22Rv1 (cell line): ENCODE results near the gene UBA52.

Experiments used
- H3K27ac ChIP-seq: fragments of 450-650 bp; 2 replicates; pipeline ENCODE4 v1.5.1; 2017
- ZFX ChIP-seq: fragments of 450-650 bp; IDR thresholded peaks from 2 replicates; pipeline ENCODE4 v1.6.1; 2017; ENCODE audit warnings: antibody characterized with exemption, borderline replicate concordance
- TF ChIP-seq, protein P1 (sequence below): fragments of 450-650 bp; IDR thresholded peaks from 2 replicates; pipeline ENCODE4 v1.5.1; 2017; ENCODE audit warnings: mild to moderate bottlenecking

Gene UBA52

DNA sequence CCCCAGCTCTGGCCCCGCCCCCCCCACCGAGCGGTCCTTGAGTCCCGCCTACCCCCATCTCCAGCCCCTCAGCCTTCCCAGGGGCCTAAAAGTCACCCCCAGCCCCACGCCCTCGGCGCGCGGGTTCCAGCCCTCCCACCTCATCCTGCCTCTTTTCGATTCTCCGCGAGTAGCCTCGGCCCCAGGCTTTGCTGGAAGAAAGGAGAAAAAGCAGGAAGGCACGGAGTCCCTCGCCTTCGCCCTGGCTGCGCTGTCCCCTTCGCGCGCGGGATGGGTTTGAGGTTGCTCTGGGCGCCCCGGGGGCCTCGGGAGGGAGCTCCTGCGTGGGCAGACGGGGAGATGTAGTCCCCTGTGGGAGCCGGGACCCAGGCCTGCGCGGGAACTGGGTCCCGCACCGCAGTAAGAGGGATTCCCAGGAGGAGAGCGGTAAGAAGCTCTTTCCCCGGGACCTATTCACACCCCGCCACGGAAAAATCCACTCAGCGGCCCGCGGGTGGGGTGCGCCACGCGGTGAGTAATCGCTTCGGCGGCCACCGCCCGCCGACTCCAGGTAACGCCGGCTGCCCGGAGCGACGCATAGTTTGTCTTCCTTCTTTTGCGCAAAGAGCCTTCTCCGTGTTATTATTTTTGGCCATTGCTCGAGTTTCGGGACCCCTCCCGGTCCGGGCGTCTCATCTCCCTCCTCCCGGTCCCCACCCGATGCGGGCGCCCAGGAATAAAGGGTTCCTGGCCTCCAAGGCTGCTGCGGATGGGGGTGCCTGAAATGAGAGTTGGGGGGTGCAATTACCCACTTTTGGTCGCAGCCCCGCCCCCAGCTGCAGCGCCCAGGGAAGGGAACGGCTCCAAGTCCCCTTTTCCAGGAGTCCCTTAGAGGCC lies 35.8 kb downstream of the UBA52 start:
- no peak overlapping the region for H3K27ac ChIP-seq

DNA sequence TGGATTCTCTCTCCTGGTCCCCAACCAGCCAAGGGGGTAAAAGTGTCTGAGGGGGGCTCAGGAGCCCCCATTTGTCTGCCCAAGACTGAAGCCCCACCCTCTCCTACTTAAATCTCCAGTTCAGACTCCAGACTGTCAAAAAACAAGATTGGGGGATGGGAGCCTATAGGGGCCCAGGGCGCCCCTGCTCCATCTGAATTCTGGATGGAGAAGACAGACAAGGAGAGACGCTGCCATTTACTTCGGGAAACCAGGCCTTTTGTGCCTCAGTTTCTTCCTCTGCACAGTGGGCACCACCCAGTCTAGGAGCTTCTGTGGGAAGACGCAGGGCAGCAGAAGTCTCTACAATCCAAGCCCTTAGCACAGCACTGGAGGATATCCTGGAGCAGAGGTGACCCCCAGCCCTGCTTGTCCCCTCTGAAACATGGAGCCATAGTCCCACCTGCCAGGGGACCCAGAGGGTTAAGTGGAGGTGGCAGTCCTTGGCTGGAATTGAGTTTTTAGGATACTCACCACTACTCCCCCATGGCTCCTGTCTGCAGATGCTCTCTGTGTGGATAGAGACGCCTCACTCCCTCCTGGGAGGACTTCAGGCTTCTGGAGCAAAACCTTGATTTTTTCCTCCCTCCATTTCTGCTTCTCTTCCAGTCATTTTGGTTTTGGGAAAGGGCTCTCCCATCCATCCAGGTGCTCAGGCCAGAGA lies 36.6 kb downstream of the UBA52 start:
- TF ChIP-seq ZFX = no peak
- TF ChIP-seq, protein P1, sequence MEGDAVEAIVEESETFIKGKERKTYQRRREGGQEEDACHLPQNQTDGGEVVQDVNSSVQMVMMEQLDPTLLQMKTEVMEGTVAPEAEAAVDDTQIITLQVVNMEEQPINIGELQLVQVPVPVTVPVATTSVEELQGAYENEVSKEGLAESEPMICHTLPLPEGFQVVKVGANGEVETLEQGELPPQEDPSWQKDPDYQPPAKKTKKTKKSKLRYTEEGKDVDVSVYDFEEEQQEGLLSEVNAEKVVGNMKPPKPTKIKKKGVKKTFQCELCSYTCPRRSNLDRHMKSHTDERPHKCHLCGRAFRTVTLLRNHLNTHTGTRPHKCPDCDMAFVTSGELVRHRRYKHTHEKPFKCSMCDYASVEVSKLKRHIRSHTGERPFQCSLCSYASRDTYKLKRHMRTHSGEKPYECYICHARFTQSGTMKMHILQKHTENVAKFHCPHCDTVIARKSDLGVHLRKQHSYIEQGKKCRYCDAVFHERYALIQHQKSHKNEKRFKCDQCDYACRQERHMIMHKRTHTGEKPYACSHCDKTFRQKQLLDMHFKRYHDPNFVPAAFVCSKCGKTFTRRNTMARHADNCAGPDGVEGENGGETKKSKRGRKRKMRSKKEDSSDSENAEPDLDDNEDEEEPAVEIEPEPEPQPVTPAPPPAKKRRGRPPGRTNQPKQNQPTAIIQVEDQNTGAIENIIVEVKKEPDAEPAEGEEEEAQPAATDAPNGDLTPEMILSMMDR = no peak
- no peak overlapping the region for H3K27ac ChIP-seq

More for the DNA sequence above, 35.8 kb downstream of the UBA52 start:
- TF ChIP-seq, protein P1 = no peak
- TF ChIP-seq ZFX = no peak

DNA sequence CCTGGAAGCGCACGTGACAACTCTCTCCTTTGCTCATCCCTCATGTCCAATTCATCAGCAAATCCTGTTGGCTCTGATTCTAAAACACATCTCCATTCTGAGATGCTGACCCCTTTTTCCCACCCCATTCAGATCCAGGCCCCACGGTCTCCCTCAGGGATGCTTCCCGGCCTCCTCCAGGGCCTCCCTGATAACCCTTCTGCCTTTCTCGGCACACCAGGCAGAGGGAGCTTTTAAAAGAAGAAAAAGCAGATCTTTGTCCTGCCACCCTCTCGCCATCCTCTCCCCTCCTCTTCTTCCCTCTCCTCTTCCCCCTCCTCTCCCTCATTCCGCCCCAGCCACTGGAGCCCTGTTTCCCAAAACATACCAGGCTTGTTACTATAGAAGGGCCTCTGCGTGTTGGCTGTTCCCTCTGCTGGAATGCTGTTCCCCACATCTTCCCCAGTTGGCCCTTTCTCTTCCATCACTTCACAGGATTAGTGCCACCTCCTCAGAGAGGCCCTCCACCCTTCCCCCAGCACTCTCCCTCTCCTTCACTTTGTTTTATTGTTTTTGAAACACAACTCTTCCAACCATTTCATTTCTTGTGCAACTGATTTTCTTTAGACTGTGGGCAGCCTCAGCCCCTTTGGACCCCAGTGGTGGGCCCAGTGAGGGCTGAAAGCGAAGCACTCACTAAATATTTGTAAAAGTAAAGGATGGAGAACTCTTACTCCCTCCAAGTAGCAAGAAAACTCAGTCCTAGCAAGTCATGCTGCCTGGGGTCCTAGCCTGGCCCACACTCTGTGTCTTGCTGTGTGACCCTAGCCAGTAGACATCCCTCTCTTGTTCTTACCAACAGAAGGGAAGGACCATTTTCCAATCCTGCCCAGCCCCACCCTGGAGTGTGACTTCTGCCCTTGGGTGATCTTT lies 37.4 kb downstream of the UBA52 start:
- no peak for TF ChIP-seq ZFX
- TF ChIP-seq, protein P1 = no peak
- no peak overlapping the region for H3K27ac ChIP-seq

DNA sequence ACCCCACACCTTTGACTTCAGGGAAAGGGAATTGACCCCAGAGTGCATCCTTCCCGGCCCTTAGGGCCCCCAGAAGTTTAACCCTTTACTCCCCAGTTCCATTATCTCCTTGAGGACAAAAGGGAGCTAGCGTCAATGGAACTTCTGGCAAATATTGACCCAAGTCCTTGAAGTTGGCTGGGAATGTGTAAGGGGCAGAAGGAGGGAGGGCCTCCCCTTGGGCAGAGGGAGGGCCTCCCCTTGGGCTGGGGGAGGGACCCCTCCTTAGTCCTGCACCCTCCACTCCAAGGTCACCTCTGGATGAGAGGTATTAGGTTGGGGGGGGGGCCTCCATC lies 38.0 kb downstream of the UBA52 start:
- H3K27ac ChIP-seq = no peak overlapping the region
- no peak for TF ChIP-seq ZFX
- TF ChIP-seq, protein P1 = no peak

DNA sequence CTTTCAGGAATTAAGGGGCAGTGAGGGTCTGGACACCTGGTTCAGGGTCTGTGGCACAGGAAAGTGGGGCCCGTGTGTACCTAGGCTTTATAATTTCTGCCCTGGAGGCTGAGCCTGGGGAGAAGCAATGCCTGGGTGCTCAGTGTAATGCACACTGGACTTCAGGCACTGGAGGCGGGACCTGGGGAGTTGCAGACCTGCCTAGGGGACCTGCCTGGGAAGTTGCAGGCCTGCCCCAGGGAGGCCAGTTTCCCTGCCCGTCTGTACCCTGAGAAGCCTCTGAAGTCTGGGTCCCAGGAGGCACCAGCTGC lies 38.5 kb downstream of the UBA52 start:
- TF ChIP-seq, protein P1 = no peak
- TF ChIP-seq ZFX = no peak

DNA sequence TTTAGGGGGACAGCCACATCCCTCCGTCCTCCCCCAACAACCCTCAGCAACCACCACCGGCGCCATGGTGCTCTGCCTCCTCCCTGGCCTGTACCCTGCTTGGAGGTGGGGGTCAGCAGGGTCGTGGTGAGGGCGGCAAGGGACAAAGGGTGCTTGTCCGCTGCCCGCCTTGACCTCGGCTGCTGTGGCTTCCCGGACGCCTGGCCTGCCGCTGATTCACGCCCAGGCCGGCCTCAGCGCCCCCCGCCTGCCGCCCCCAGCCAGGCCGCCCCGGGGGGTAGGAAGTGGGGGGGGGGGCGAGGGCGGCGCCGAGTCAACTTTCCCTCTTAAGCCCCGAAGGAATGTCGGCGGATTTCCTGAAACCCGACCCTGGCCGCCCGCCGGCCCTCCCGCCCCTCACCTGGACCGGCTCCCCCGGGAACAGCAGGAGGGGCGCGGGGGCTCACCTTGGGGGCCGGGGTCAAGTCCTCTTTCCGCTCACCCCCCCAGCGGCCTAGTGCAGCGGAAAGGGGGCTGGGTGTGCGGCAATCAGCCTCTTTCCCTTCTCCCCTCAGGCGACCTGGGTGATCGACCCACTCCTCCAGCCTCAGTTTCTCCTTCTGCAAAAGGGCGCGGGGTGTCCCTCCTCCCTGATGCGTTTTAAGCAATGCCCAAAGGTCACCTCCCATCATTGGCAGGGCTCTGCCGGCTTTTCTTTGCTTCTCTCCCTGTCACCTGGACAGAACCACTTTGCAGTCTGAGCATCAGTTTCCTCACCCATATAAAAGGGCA lies 39.1 kb downstream of the UBA52 start:
- H3K27ac ChIP-seq = no peak overlapping the region
- TF ChIP-seq, protein P1 = no peak
- no peak for TF ChIP-seq ZFX

More for the DNA sequence above, 38.5 kb downstream of the UBA52 start:
- H3K27ac ChIP-seq = no peak overlapping the region
